PC-9 (cell line): ENCODE data around the gene FBXL15.

Experiments
- CTCF ChIP-seq: fragments of 200-600 bp; sonication (generic); conservative IDR thresholded peaks from 2 replicates; pipeline ENCODE4 v1.6.1; 2017; ENCODE audit warnings: mixed run types, antibody characterized with exemption, mild to moderate bottlenecking, moderate library complexity
- EZH2 ChIP-seq: fragments of 200-600 bp; sonication (generic); IDR thresholded peaks from 2 replicates; pipeline ENCODE4 v1.8.0; 2017; ENCODE audit warnings: antibody characterized with exemption, low read depth

GRCh38 chr10:102403115-102403514, 17.5 kb upstream of the FBXL15 start:
- TF ChIP-seq CTCF (no peak), EZH2 (no peak)
